H1 (cell line): ENCODE measurements around the gene LHFPL2. TPM values are rescaled to one million over a fixed set of nuclear protein-coding genes. Genes with fewer than 3 reads are reported as not detected.

Experiments used
- MAX ChIP-seq: IDR thresholded peaks from 2 replicates; pipeline ENCODE4 v1.6.1; 2012; ENCODE audit warnings: inconsistent platforms
- RBBP5 ChIP-seq: IDR thresholded peaks from 2 replicates; pipeline ENCODE4 v1.7.1; 2012; ENCODE audit warnings: low read depth, mild to moderate bottlenecking, inconsistent platforms, low read length, moderate library complexity, borderline replicate concordance
- SP2 ChIP-seq: IDR thresholded peaks from 2 replicates; pipeline ENCODE4 v1.6.1; 2012; ENCODE audit warnings: mild to moderate bottlenecking, low read length, inconsistent platforms
- polyA plus RNA-seq, 7 experiments: library from polyadenylated mRNA; depleted of rRNA in 3 of 7; stranded (reverse) in 5 of 7; unstranded in 2 of 7; fragments of >200 nt in 5 of 7; fragments of 200-250 nt in 2 of 7; gene quantifications; 1 replicate in 5 of 7; 2 replicates in 1 of 7; 4 replicates in 1 of 7; pipeline versions ENCODE4 v1.2.1 to v1.2.3, GENCODE V29; 2011 to 2013; ENCODE audit warnings: missing spikeins in 2 of 7, mixed read lengths in 2 of 7
- total RNA-seq: library from RNA; stranded (reverse); fragmentation: NEBNext Ultra II Directional; extraction: Animal tissue kit (Norgen Biotek cat#: 25700); gene quantifications from 2 replicates; pipeline ENCODE4 v1.2.1, GENCODE V29; 2021

Gene LHFPL2
- total and polyA plus RNA-seq, 2 of the 8 experiments (the other 6 are each of a cell fraction or from before 2014, with no cell fraction given) = 9.6 to 43.0 TPM

- no peak for TF ChIP-seq SP2
- TF ChIP-seq RBBP5 = no peak
- no peak for TF ChIP-seq MAX
These were observed 17.5 kb upstream of the LHFPL2 start (continued) for GRCh38 chr5:78666041-78666444.
